Globus pallidus (tissue), 1 donor: Measurements from ENCODE around the gene AHCYL2.
"Not testable (repeated sequence)": the region's sequence is repeated elsewhere in the genome, so short reads cannot be mapped to it uniquely, and the experiment has no call there.

Experiments
- DNase-seq: peaks from one replicate; pipeline ENCODE4 v3.0.0-alpha.2; 2015; ENCODE audit warnings: low spot score

AHCYL2 gene

DNA sequence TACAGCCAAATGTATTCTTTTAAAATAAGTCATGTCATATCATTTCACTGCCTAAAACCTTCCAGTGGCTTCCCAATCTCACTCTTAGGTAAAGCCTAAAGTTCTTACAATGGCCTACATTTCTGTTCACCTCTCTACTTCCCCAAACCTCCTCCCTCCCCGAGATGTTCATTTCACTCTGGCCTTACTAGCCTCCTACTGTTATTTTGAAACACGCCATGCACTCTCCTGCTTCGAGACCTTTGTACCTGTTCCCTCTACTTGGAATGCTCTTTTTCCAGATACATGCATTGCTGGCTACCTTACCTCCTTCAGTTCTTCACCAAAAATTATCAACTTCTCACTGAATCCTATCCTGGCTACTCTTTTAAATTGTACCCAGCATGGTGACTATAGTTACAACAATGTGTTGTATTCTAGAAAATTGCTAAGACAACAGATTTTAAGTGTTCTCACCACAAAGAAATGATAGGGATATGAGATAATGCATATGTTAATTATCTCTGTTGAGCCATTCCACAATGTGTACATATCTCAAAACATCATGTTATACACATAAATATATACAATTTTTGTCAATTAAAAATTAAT is 158.8 kb downstream of the AHCYL2 start:
- no peak for DNase-seq

- DNase-seq = no peak
These were observed 160.3 kb downstream of the AHCYL2 start for GRCh38 chr7:129385116-129385515.

- no peak for DNase-seq
These were observed 160.8 kb downstream of the AHCYL2 start for GRCh38 chr7:129385598-129385997.

DNA sequence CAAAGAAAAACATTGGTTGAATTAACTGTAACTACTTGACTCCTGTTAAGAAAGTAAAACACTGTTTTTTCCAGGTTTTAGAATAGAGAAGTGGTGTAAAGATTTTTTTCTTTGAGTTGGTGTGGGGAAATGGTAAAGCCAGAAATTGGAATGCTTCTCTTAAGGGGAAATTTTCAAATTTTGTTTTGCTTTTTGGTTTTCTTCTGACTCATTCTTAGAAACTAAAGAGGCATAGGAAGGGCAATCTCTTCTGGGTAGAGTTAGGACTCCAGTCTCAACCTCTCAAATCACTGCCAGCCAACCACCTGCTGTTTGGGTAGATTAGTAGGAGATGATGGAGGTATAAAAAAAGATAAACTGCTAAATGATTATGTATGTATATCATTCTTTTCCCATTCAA is 161.7 kb downstream of the AHCYL2 start:
- DNase-seq = no peak

- no peak for DNase-seq
These were observed 162.7 kb downstream of the AHCYL2 start for GRCh38 chr7:129387537-129387936.

DNA sequence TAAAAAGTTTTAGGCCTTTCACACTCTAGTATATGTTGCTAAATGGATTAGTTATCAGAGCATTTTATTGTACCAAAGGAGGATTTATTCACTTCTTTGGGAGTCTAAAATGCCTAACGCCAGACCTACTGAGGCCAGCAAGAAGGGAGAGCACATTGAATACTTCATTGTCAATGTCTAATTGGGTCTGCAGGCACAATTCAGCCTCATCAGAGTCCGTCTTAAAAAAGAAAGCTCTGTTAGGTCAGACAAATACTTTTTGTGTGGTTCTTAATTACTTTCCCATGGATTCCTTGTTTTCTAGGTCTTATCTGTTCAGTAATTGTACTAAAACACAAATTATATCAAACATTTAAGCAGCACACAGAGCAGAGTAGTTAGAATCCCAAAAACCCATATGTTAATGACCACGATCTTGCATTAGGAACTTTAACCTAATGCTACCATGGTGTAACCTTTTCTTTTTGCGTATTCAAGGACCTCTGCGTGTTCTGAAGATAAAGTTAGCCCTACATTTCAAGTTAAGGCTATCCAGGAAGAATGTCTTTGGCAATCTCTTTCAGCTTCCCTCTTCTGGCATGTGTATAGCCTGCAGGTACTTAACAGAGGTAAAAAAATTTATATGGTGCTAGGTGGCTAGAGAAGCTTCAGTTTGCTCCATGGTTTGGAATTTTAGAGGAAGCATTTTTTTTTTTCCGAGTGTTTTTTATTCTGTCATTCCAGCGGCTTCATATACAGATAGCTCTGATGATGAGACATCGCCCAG is 163.7 kb downstream of the AHCYL2 start:
- peak; percentile 33 for DNase-seq

DNA sequence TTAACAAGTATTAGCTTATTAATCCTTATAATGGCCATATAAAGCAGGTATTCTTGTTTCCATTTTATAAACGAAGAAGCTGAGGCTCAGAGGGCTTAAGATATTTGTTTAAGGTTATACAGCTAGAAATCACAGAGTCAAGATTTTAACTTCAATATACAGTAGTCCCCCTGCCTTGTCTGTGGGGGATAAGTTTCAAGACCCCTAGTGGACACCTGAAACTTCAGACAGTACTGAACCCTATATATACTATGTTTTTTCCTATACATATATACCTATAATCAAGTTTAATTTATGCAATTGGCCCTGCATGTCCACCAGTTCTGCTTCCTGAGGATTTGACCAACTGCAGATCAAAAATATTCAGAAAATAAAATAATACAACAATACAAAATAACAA is 165.0 kb downstream of the AHCYL2 start:
- no peak for DNase-seq

- no peak for DNase-seq
These were observed 165.5 kb downstream of the AHCYL2 start for GRCh38 chr7:129390314-129390713.

DNA sequence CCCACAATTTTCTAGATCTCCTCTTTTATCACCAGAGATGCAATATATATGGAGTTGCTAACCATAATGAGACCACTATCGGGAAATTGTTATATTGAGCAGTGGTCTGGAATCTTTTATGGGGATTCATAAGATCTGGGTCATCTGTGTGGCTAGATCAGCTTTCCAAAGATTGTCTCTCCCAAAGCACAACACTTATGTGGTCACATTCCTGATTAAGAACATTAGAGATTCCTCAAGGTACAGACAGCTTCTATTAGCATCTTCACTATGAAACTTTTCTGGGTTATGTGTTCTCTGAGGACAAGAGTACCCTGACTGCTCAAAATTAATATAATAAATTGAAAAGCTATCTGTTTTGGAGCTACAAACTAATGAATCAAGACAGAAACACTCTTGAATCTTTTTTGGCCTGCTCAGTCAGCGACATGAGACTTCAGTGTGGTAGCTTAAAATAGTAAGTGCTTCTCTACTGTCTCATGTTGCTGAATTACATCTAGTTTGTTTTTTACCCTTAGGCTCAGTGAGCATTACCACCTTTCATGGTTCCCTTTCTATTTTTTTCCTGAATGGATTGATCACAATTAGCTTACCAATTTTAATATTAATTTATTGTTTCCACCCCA is 166.8 kb downstream of the AHCYL2 start:
- no peak for DNase-seq

GRCh38 chr7:129393255-129393654 is 168.4 kb downstream of the AHCYL2 start:
- DNase-seq = no peak

DNA sequence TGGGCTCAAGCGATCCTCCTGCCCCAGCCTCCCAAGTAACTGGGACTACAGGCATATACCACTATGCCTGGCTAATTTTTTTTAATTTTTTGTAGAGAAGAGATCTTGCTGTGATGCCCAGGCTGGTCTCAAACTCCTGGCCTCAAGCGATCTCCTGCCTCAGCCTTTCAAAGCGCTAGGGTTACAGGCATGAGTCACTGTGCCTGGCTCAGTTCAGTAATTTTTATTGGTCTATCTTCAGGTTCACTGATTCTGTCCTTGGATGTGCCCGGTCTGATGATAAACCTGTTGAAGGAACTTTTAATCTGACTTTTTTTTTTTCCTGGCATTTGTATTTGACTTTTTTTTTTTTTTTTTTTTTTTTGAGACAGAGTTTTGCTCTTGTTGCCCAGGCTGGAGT is 169.3 kb downstream of the AHCYL2 start:
- no peak for DNase-seq

DNA sequence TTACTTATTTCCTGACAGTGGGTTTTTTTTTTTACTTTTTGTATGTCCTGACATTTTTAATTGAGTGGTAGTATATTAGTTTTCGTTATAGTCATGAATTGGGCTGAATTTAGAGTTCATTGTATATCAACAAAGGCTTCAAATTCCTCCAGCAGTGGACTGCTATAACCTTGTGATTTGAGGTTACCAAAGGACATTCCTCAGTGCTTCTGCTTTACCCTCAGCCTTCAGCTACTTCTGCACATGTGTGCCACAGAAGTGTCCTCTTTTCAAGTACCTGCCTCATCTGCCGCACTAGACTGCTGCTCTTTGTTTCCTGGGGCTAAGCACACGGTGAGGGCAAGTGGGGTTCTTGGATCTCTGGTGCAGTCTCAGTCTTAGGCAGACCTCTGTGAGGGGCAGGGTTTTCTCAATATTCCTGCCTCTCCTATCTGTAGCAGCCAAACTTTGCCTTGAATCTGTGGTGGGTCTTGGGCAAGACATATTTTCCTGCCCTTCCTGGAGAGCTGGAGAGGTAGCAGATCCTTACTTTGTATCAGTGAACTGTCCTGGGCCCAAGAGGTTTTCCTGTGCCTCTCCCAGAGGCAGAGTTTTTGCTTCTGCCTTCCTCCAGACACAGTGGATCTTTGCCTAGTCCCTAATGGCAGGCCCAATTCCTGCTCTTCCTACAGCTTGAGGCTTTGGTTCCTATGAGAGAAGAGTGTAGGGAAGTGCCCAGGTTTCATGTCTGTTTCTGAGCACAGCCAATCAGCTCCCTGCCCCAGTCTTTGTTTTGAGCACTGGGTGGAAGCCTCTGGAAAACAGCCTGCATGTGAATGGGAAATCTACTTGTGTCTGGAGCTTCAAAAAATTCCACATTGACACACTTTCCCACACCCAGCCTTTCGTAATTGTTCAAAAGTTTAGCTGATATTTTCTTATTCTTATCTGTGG is 170.4 kb downstream of the AHCYL2 start:
- no peak for DNase-seq

DNA sequence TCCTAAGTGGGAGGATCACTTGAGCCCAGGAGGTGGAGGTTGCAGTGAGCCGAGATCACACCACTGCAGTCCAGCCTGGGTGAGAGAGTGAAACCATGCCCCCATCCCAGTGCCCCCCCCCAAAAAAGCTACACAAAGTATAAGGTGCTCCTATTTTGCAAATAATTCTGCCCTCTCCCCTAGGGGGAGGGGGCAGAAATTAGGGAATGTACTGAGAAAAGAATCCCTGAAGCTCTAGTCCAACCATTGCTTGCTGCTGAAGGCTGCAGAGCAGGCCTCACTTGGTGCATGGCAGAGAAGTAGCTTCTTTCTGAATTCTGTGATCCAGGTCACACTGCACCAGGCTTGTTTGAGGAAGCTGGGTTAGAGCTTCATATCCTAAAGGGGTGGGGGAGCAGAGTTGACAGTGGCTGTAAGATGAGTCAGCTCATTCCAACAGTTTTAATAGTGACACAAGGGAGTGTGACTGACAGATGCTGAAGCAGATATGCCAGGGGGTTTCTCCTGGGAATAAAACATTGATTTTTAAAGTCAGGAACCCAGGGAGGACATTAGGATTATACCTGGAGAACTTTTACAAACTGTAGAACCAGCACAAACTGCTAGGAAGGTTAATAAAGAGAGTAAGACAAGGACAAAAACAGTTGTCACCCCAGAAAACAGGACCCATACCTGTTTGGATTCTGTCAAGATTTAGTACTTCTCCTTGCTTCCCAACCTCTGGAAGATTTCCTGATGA is 176.6 kb downstream of the AHCYL2 start:
- DNase-seq = no peak

DNA sequence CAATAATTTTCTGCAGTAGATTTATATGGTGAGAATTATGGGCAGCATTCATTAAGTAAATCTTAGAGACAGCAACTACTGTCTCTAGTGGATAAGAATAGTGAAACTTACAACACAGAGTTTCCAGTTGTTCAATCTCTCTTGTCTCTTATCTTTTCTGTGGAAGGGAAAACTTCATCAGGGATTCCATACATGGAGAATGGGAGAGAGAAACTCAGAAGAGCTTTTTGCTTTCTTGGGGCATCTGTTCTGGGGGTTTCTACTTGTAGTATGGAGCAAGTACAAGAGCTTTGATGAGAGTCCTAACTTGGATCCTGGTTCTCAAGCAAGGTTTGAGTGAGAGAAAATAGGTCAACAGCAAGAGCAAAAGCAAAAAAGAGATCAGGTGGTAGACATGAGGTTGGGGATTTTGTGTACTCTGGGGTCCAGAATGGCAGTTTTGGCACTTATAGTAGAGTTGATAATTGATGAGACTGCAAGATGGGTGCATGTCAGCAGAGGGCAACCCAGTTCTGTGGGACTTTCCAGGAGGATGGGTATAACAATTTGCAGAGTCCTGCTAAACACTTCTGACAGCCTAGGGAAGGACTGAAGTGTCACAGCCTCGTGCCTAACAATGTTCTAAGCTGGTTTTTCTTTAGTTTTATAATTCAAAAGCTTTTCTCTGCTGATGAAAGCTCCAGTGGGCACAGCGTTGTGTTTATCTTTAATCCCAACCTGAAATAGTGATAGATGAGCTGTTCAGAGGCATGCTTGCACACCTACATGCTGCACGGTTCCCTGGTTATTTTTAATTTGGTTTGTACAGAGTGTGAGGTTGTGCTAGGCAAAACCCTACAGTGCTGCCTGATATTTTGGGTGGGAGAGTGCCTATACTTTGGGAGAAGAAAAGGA is 177.4 kb downstream of the AHCYL2 start:
- no peak for DNase-seq

- no peak for DNase-seq
These were observed 180.7 kb downstream of the AHCYL2 start for GRCh38 chr7:129405527-129405926.

GRCh38 chr7:129410238-129410637 is 185.4 kb downstream of the AHCYL2 start:
- DNase-seq = not testable (repeated sequence)

- no peak for DNase-seq
These were observed 187.7 kb downstream of the AHCYL2 start for GRCh38 chr7:129412501-129412900.

- DNase-seq = no peak
These were observed 192.2 kb downstream of the AHCYL2 start for GRCh38 chr7:129417073-129417472.

DNA sequence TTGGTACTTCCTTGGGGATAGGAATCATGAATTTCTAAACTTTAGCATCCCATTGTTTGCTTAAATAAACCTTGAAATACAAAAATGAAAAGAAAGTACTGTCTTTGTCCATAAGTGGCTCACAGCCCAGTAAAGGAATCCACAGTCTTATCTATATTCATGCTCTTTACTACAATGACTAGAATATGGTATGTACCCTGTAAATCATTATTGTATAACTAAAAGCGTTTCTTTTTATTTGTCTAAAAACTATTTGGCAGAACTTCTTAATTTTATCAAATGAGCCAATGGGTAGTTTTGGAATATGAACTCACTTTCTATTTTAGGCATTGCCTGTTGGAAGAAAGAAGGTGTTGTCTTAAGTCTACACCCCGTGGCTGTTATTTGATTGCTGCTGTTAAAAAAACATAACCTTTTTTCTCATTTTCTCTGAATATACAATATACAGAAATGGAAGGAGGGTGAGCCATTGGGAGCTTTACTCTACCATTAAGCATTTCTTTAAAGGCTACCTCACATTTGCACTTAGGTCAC is 197.0 kb downstream of the AHCYL2 start:
- no peak for DNase-seq

DNA sequence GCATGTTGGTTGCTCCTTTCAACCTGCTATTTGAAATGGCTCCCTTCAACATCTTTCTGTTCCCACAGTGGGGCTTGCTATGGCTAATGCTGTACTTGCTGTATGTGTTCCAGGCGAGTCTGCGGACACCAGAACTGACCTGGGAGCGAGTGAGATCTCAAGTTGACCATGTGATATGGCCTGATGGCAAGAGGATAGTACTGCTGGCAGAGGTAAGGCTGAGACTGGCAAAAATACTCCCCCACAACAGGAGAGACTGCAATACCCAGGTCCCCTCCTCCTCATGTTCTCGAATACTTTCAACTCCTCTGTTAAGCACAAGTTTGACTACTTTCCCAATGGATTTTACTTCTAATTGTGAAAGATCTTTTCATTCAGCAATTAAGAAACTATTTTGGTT is 197.9 kb downstream of the AHCYL2 start:
- DNase-seq = no peak
